GM19328 (cell line): ENCODE measurements around the gene PEX26.
"Not testable (repeated sequence)": the region's sequence is repeated elsewhere in the genome, so short reads cannot be mapped to it uniquely, and the experiment has no call there.

ENCODE experiments used
- ATAC-seq: cut with Tn5 transposase; IDR thresholded peaks from one replicate; pipeline ENCODE4 v1.9.1; 2021; ENCODE audit warnings: mild to moderate bottlenecking, moderate library complexity; ENCODE audit not compliant: unreplicated experiment

PEX26 gene

DNA sequence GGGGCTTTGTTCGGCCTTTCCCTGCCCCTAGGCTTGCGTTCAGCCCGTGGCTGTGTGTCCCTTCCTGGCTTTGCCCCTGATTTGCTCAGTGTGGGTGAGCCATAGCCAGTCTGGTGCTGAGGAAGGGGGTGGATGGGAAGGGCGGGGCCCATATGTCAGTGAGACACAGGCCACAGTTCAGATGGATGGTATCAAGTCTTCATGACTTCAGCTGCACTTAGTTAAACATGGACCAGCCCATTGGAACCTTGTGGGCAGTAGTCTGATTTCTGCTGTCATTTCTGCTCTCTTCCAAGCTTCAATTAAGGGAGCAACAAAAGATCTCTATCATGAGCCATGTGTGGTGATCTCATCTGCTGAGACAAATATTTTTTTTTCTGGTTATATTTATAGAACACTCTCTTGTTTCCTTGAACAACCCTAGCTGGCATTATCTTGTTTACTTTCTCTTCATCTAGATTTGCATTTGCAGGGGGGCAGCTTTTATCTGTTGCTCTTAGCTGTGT lies 21.6 kb upstream of the PEX26 start:
- ATAC-seq, result no peak

- peak; percentile 59 for ATAC-seq
Measured at GRCh38 chr22:18056807-18057474, 20.8 kb upstream of the PEX26 start.

DNA sequence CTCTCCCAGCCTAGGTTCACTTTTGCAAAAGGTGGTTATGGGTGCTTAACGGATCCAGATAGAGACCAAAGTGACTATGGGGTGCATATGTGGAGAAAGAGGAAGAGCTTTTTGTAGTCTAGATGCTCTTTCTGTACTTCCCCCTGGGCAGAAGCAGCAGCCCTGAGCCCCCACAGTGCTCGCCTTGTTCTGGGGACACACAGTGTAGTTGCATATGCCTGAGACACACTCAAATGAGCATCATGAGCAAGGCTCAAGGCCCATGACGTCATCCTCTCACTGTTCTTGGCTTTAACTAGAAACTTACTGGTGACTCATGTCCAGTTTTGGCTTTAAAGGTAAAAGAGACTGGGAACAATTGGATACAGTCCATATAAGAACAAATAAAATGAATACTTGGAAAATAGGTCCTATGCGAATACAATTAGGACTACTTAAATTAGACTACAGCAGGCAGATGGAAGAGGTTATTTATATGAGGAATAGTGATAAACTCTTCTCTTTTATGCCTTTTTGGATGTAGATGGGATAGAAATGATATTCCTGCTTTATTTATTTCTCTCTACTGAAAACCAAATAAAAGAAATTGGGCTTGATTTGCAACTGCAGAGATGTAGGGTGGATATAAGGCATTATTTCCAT lies 20.1 kb upstream of the PEX26 start:
- ATAC-seq, result peak; percentile 56

GRCh38 chr22:18058371-18059093 lies 19.3 kb upstream of the PEX26 start:
- no peak for ATAC-seq

- no peak for ATAC-seq
Measured at GRCh38 chr22:18059094-18059417, 18.7 kb upstream of the PEX26 start.

DNA sequence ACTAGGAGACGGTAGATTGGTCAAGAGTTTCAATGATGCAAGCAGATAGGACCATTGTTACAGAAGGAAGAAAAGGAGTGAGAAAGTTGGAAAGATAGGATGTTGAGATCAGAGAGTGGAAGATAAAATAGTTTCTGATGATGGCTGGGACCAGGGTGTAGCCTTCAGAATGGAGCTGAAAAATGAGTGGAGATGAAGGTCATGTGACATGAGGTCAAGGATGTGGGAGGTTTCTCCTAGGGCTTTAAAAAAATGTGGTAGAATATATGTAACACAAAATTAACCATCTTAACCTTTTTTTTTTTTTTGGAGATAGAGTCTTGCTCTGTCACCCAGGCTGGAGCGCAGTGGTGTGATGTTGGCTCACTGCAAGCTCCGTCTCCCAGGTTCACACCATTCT lies 18.3 kb upstream of the PEX26 start:
- ATAC-seq, result no peak

GRCh38 chr22:18059991-18060390 lies 17.8 kb upstream of the PEX26 start:
- ATAC-seq, result no peak

GRCh38 chr22:18060646-18061620 lies 16.9 kb upstream of the PEX26 start:
- ATAC-seq, result no peak

DNA sequence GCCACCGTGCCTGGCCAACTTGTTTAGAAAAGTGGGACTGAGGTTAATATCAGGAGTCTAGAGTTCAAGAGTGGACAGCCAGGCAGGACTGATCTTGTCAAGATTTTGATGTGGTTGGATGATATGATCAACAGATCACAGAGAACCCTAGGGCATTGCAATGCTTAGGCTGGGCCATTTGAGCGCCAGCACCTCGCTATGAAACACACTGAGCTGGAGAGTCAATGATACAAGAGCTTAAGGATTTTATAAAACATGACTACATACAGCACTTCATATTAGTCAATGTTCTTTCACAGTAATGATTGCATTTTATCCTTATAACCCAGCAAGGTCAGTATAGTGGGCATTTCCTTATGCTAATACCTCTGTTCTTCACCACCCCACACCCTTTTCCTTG lies 15.4 kb upstream of the PEX26 start:
- ATAC-seq, result no peak

DNA sequence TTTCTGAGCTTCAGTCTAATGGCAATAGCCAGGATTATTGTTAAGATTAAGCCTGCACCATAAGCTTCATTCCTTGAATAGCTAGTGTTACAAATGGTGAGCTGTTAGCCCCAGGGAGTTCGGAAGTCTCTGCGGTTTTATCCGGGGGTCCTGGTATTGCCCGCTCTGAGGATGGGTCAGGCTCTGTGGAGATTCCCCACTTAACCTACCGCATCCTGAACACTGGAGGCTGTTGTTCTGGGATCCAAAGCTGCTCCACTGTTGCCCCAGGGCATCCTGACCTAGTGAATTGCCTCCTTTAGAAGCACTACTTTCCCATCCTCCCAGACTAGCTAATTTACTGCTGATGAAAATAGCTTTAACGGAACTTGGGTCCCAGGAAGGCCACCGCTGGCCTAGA lies 14.5 kb upstream of the PEX26 start:
- no peak for ATAC-seq

GRCh38 chr22:18063715-18064114 lies 14.1 kb upstream of the PEX26 start:
- ATAC-seq, result not testable (repeated sequence)

DNA sequence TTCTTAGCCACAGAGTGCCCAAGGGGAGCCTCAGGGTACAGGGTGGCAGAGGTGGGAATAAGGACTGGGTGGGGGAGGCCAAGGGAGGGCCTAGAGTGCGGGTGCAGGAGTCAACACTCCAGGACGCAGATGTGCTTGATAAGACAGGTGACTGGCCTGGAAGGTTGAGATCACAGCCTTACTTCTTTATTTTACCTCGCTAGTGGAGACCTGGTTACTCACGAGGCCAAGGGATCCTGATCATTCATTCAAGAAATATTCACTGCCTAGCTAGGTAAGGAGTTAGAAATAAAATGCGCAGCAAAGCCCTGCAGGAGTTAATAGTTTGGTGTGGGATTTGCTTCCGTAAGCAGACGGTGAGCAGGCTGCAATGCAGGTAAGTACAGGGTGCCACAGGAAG lies 13.2 kb upstream of the PEX26 start:
- no peak for ATAC-seq

- ATAC-seq, result no peak
Measured at GRCh38 chr22:18065256-18065655, 12.5 kb upstream of the PEX26 start.

- ATAC-seq, result no peak
Measured at GRCh38 chr22:18066181-18066859, 11.5 kb upstream of the PEX26 start.

- no peak for ATAC-seq
Measured at GRCh38 chr22:18067121-18067520, 10.7 kb upstream of the PEX26 start.

GRCh38 chr22:18067548-18068341 lies 10.0 kb upstream of the PEX26 start:
- ATAC-seq, result no peak

DNA sequence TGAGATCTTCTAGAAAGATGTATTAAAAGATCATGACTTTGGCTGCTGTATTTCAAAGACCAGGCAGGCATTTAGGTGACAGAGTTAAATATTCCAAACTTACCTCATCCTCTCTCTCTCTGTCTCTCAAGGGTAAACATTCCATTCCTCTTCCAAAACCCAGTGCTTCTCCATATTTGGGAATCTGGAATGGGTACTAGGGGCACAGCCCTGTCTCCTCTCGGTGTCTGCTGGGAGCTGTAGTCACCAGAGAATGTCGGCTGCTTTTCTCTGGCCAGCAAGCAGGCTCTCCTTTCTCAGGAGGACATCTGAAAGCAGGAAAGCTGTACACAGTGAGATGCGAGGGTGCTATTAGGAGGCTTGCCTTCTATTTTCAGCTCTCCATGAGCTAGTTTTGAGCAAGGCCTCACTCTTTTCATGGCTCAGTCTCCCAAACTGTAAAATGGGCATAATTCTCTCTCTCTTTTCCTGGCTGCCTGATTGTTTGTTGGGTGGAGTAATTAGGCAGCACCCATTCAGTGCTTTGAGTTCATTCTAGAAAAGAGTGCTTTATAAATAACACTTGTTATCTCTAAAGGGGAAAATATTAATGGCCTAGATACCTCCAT lies 9.3 kb upstream of the PEX26 start:
- ATAC-seq, result no peak

- no peak for ATAC-seq
Measured at GRCh38 chr22:18069041-18069440, 8.7 kb upstream of the PEX26 start.

GRCh38 chr22:18070041-18070440 lies 7.7 kb upstream of the PEX26 start:
- ATAC-seq, result no peak
